ENCODE results near the gene KLHDC10.
"Not testable (repeated sequence)": the region's sequence is repeated elsewhere in the genome, so short reads cannot be mapped to it uniquely, and the experiment has no call there.

The KLHDC10 gene

GRCh38 chr7:130069978-130070860 lies at the start of gene KLHDC10:
KLHDC10 (plus strand) TSS chr7:130070534; CDS start chr7:130070644, 110 bp downstream.
- peak; percentile 90 to 93 for DNase-seq (ENCODE audit: low spot score in 2 of 2)
- Mint-ChIP-seq H3K27ac (peak within 1 kb of the TSS; percentile 83), H3K4me3 (peak within 1 kb of the TSS; percentile 91), H3K9me3 (no peaks in the 10 kb centered on the region), H3K36me3 (peaks cover 9% of the 10 kb centered on the region), H3K4me1 (peaks cover 27% of the 10 kb centered on the region), H3K27me3 (no peaks in the 10 kb centered on the region)
- ATAC-seq (ENCODE audit: low read depth): peak; percentile 95

GRCh38 chr7:130021105-130021834 lies 49.1 kb upstream of the KLHDC10 start:
- Mint-ChIP-seq H3K9me3 (no peaks in the 10 kb centered on the region), H3K27me3 (no peaks in the 10 kb centered on the region), H3K4me1 (no peaks in the 10 kb centered on the region), H3K4me3 (no peak overlapping the region), H3K27ac (no peak overlapping the region), H3K36me3 (peaks cover 35% of the 10 kb centered on the region)
- ATAC-seq (ENCODE audit: low read depth) (no peak), DNase-seq (ENCODE audit: low spot score in 2 of 2) (no peak)

DNA sequence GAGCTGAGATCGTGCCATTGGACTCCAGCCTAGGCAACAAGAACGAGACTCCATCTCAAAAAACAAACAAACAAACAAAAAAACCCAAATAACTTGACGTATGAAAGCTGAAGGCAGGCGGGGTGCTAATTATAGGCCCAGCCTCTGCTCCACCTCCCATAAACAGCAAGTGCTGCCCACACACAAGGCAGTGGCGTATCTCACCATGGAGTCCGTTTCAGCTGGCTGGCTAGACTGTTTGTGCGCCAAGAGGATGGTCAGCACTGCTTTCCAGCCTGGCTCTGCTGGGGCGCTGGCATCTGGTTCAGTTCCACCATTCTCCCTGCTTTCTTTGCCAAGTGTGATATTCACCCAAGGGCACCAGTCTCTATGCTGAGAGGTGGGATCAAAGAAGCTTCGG lies 48.2 kb upstream of the KLHDC10 start:
- Mint-ChIP-seq H3K9me3 (no peaks in the 10 kb centered on the region), H3K27ac (no peak overlapping the region), H3K36me3 (peaks cover 37% of the 10 kb centered on the region), H3K4me3 (no peak overlapping the region), H3K4me1 (no peaks in the 10 kb centered on the region), H3K27me3 (no peaks in the 10 kb centered on the region)
- ATAC-seq (ENCODE audit: low read depth) (no peak), DNase-seq (ENCODE audit: low spot score in 2 of 2) (no peak)

DNA sequence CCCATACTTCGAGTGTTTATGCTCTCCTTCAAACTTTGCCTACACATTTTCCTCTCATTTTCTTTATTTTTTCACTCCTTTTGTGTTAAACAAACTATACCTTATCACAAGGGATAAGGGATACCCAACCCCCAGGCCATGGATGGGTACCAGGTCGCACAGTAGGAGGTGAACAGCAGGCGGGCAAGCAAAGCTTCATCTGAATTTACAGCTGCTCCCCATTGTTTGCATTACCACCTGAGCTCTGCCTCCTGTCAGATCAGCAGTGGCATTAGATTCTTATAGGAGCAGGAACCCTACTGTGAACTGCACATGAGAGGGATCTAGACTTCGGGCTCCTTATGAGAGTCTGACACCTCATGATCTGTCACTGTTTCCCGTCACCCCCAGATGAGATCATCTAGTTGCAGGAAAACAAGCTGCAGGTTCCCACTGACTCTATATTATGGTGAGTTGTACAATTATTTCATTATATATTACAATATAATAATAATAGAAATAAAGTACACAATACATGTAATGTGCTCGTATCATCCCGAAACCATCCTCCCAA lies 47.6 kb upstream of the KLHDC10 start:
- no peak for DNase-seq (ENCODE audit: low spot score in 2 of 2)
- H3K4me1 Mint-ChIP-seq: no peaks in the 10 kb centered on the region
- no peaks in the 10 kb centered on the region for H3K9me3 Mint-ChIP-seq
- no peaks in the 10 kb centered on the region for H3K27me3 Mint-ChIP-seq
- peaks cover 38% of the 10 kb centered on the region for H3K36me3 Mint-ChIP-seq
- H3K4me3 Mint-ChIP-seq: no peak overlapping the region
- no peak overlapping the region for H3K27ac Mint-ChIP-seq
- no peak for ATAC-seq (ENCODE audit: low read depth)

GRCh38 chr7:130024390-130024789 lies 45.9 kb upstream of the KLHDC10 start:
- Mint-ChIP-seq H3K9me3 (no peaks in the 10 kb centered on the region), H3K4me1 (no peaks in the 10 kb centered on the region), H3K36me3 (peaks cover 38% of the 10 kb centered on the region), H3K4me3 (no peak overlapping the region), H3K27me3 (no peaks in the 10 kb centered on the region), H3K27ac (no peak overlapping the region)
- ATAC-seq (ENCODE audit: low read depth) (no peak), DNase-seq (ENCODE audit: low spot score in 2 of 2) (no peak)

GRCh38 chr7:130032698-130033097 lies 37.6 kb upstream of the KLHDC10 start:
- Mint-ChIP-seq H3K4me3 (no peak overlapping the region), H3K4me1 (peaks cover 2% of the 10 kb centered on the region), H3K36me3 (peaks cover 32% of the 10 kb centered on the region), H3K27ac (no peak overlapping the region), H3K9me3 (no peaks in the 10 kb centered on the region), H3K27me3 (no peaks in the 10 kb centered on the region)
- no peak for ATAC-seq (ENCODE audit: low read depth)
- no peak for DNase-seq (ENCODE audit: low spot score in 2 of 2)

DNA sequence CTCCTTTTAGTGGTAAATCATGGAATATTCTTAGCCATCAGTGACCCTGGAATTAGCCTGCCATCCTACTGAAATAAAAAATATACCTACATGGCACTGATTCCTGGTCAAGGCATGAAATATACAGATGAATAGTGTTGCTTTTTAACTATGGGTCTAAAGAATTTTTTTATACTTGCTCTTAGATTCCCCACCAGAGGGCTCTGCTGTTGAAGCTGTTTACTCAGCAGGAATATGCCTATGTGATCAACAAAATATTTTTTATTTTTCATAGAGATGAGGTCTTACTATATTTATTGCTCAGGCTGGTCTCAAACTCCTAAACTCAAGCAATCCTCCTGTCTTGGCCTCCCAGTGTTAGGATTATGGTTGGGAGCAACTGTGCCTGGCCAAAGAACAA lies 32.6 kb upstream of the KLHDC10 start:
- Mint-ChIP-seq H3K27me3 (no peaks in the 10 kb centered on the region), H3K36me3 (peaks cover 23% of the 10 kb centered on the region), H3K27ac (peak overlapping the region; percentile 41), H3K4me1 (no peaks in the 10 kb centered on the region), H3K9me3 (no peaks in the 10 kb centered on the region), H3K4me3 (no peak overlapping the region)
- no peak for DNase-seq (ENCODE audit: low spot score in 2 of 2)
- no peak for ATAC-seq (ENCODE audit: low read depth)

- Mint-ChIP-seq H3K36me3 (peaks cover 27% of the 10 kb centered on the region), H3K4me1 (no peaks in the 10 kb centered on the region)
- no peak for ATAC-seq (ENCODE audit: low read depth)
Observed at GRCh38 chr7:130040576-130040975, 29.8 kb upstream of the KLHDC10 start.

DNA sequence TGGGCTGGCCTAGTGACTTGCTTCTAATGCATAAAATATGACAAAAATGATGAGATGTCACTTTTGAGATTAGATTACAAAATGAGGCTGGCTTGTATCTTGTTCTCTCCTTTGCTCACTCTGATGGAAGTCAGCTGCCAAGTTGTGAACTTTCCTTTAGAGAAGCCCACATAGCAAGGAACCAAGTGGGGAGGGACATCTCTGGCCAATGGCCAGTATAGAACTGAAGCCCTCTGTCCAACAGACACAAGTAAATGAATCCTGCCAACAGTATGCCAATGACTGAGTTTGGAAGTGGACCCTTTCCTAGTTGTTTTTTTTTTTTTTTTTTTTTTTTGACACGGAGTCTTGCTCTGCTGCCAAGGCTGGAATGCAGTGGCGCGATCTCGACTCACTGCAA lies 22.5 kb upstream of the KLHDC10 start:
- H3K27ac Mint-ChIP-seq: no peak overlapping the region
- no peak overlapping the region for H3K4me3 Mint-ChIP-seq
- H3K27me3 Mint-ChIP-seq: no peaks in the 10 kb centered on the region
- no peaks in the 10 kb centered on the region for H3K9me3 Mint-ChIP-seq
- ATAC-seq (ENCODE audit: low read depth): no peak
- H3K4me1 Mint-ChIP-seq: peaks cover 4% of the 10 kb centered on the region
- no peak for DNase-seq (ENCODE audit: low spot score in 2 of 2)
- H3K36me3 Mint-ChIP-seq: peaks cover 15% of the 10 kb centered on the region

More at GRCh38 chr7:130040576-130040975, 29.8 kb upstream of the KLHDC10 start:
- no peaks in the 10 kb centered on the region for H3K27me3 Mint-ChIP-seq
- no peaks in the 10 kb centered on the region for H3K9me3 Mint-ChIP-seq
- H3K27ac Mint-ChIP-seq: no peak overlapping the region
- no peak overlapping the region for H3K4me3 Mint-ChIP-seq
- no peak for DNase-seq (ENCODE audit: low spot score in 2 of 2)

GRCh38 chr7:130048906-130049305 lies 21.4 kb upstream of the KLHDC10 start:
- Mint-ChIP-seq H3K27ac (no peak overlapping the region), H3K9me3 (no peaks in the 10 kb centered on the region), H3K4me1 (peaks cover 4% of the 10 kb centered on the region)

GRCh38 chr7:130052250-130052649 lies 18.1 kb upstream of the KLHDC10 start:
- H3K27ac Mint-ChIP-seq, H3K9me3 Mint-ChIP-seq, H3K4me1 Mint-ChIP-seq: not testable (repeated sequence)

More at GRCh38 chr7:130048906-130049305, 21.4 kb upstream of the KLHDC10 start:
- Mint-ChIP-seq H3K4me3 (no peak overlapping the region), H3K36me3 (peaks cover 12% of the 10 kb centered on the region), H3K27me3 (no peaks in the 10 kb centered on the region)
- DNase-seq (ENCODE audit: low spot score in 2 of 2): no peak
- no peak for ATAC-seq (ENCODE audit: low read depth)

GRCh38 chr7:130055198-130055597 lies 15.1 kb upstream of the KLHDC10 start:
- H3K9me3 Mint-ChIP-seq; ATAC-seq (ENCODE audit: low read depth); DNase-seq (ENCODE audit: low spot score in 2 of 2); H3K27ac Mint-ChIP-seq; H3K36me3 Mint-ChIP-seq; H3K4me3 Mint-ChIP-seq; H3K4me1 Mint-ChIP-seq; H3K27me3 Mint-ChIP-seq: not testable (repeated sequence)

More at GRCh38 chr7:130052250-130052649, 18.1 kb upstream of the KLHDC10 start:
- not testable (repeated sequence) for H3K36me3 Mint-ChIP-seq; ATAC-seq (ENCODE audit: low read depth); H3K27me3 Mint-ChIP-seq; H3K4me3 Mint-ChIP-seq; DNase-seq (ENCODE audit: low spot score in 2 of 2)

- Mint-ChIP-seq H3K27ac (no peak overlapping the region), H3K36me3 (no peaks in the 10 kb centered on the region), H3K9me3 (no peaks in the 10 kb centered on the region), H3K4me3 (no peak overlapping the region), H3K27me3 (no peaks in the 10 kb centered on the region), H3K4me1 (no peaks in the 10 kb centered on the region)
- no peak for DNase-seq (ENCODE audit: low spot score in 2 of 2)
- no peak for ATAC-seq (ENCODE audit: low read depth)
Observed at GRCh38 chr7:130062246-130062645, 8.1 kb upstream of the KLHDC10 start.

DNA sequence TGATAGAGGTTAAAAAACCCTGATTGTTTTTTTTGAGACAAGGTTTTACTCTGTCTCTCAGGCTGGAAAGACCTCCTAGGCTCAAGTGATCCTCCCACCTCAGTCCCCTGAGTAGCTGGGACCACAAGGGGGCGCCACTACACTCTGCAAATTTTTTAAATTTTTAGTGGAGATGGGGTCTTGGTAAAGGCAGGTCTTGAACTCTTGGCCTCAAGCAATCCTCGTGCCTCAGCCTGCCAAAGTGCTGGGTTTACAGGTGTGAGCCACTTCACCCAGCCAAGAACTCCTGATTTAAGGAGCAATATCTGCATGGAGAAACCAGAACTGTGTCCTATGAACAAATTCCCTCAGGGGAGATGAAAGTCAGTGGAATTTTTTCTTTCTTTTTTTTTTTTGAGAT lies 7.3 kb upstream of the KLHDC10 start:
- no peaks in the 10 kb centered on the region for H3K36me3 Mint-ChIP-seq
- DNase-seq (ENCODE audit: low spot score in 2 of 2): peak; percentile 62 to 72
- ATAC-seq (ENCODE audit: low read depth): peak; percentile 70

More for the DNA sequence above, 7.3 kb upstream of the KLHDC10 start:
- Mint-ChIP-seq H3K27ac (no peak overlapping the region), H3K4me3 (no peak overlapping the region), H3K9me3 (no peaks in the 10 kb centered on the region), H3K4me1 (no peaks in the 10 kb centered on the region), H3K27me3 (no peaks in the 10 kb centered on the region)

All from memory B cell (primary cell).